GM23338 (cell line): ENCODE data around the gene TRAPPC14. TPM values are rescaled to one million over a fixed set of nuclear protein-coding genes. Genes with fewer than 3 reads are reported as not detected.

Experiments used
- ATAC-seq: fragments of 200-7000 bp; cut with Tn5 transposase; 3 replicates; pipeline ENCODE4 v1.9.1; 2020
- DNase-seq: peaks from one replicate; pipeline ENCODE4 v3.0.0-alpha.2; 2015; ENCODE audit warnings: low spot score
- H2AFZ ChIP-seq: fragments of 200-600 bp; sonication (generic); 2 replicates; pipeline ENCODE4 v1.8.0; 2016; ENCODE audit warnings: antibody characterized with exemption, mild to moderate bottlenecking, moderate library complexity
- H3F3A ChIP-seq: fragments of 200-600 bp; sonication (generic); replicated peaks from 2 replicates; pipeline ENCODE4 v1.8.0; 2017; ENCODE audit warnings: antibody characterized with exemption, mixed run types, low read depth
- H3K27ac ChIP-seq: fragments of 200-600 bp; sonication (generic); 2 replicates; pipeline ENCODE4 v1.6.1; 2016; ENCODE audit warnings: low read depth
- H3K27me3 ChIP-seq: fragments of 200-600 bp; sonication (generic); 2 replicates; pipeline ENCODE4 v1.8.0; 2016; ENCODE audit warnings: mild to moderate bottlenecking, mixed run types, moderate library complexity; ENCODE audit not compliant: insufficient read depth
- H3K36me3 ChIP-seq: fragments of 200-600 bp; sonication (generic); 2 replicates; pipeline ENCODE4 v1.8.0; 2016; ENCODE audit warnings: mild to moderate bottlenecking; ENCODE audit not compliant: insufficient read depth
- H3K4me1 ChIP-seq: fragments of 200-600 bp; sonication (generic); 2 replicates; pipeline ENCODE4 v1.8.0; 2016; ENCODE audit warnings: mild to moderate bottlenecking, moderate library complexity; ENCODE audit not compliant: insufficient read depth
- H3K4me2 ChIP-seq: fragments of 200-600 bp; sonication (generic); 2 replicates; pipeline ENCODE4 v1.7.1; 2017; ENCODE audit warnings: mixed run types
- H3K4me3 ChIP-seq: fragments of 200-600 bp; sonication (generic); 2 replicates; pipeline ENCODE4 v1.6.1; 2016; ENCODE audit warnings: mixed run types
- H3K79me2 ChIP-seq: fragments of 200-600 bp; sonication (generic); replicated peaks from 2 replicates; pipeline ENCODE4 v1.8.0; 2017; ENCODE audit warnings: mild to moderate bottlenecking; ENCODE audit not compliant: insufficient read depth
- H3K9me2 ChIP-seq: fragments of 200-600 bp; sonication (generic); 2 replicates; pipeline ENCODE4 v1.8.0; 2017; ENCODE audit not compliant: insufficient read depth
- H4K20me1 ChIP-seq: fragments of 200-600 bp; sonication (generic); replicated peaks from 2 replicates; pipeline ENCODE4 v1.8.0; 2017; ENCODE audit warnings: mild to moderate bottlenecking; ENCODE audit not compliant: insufficient read depth
- H3K27ac Mint-ChIP-seq: 2 replicates; pipeline ENCODE4 v1.8.0; 2020; ENCODE audit warnings: inconsistent platforms, mild to moderate bottlenecking, moderate library complexity, mixed read lengths
- H3K27me3 Mint-ChIP-seq: 3 replicates; pipeline ENCODE4 v1.8.0; 2022; ENCODE audit warnings: low read depth, mild to moderate bottlenecking, moderate library complexity, mixed read lengths, inconsistent platforms; ENCODE audit not compliant: insufficient read depth, poor library complexity
- H3K36me3 Mint-ChIP-seq: 3 replicates; pipeline ENCODE4 v1.8.0; 2021; ENCODE audit warnings: low read depth, mild to moderate bottlenecking, inconsistent platforms, moderate library complexity, mixed read lengths
- H3K4me1 Mint-ChIP-seq: 3 replicates; pipeline ENCODE4 v1.8.0; 2020; ENCODE audit warnings: mild to moderate bottlenecking, inconsistent platforms, mixed read lengths
- H3K4me3 Mint-ChIP-seq: 3 replicates; pipeline ENCODE4 v1.8.0; 2021; ENCODE audit warnings: moderate library complexity, mild to moderate bottlenecking, inconsistent platforms, mixed read lengths
- H3K9me3 Mint-ChIP-seq: 3 replicates; pipeline ENCODE4 v1.8.0; 2020; ENCODE audit warnings: moderate library complexity, mild to moderate bottlenecking, inconsistent platforms, mixed read lengths
- CREB1 ChIP-seq: fragments of 250-450 bp; sonication (Bioruptor Pico); IDR thresholded peaks from 2 replicates; pipeline ENCODE4 v1.5.0; 2020; ENCODE audit warnings: low read depth, mild to moderate bottlenecking, moderate library complexity
- EZH2 ChIP-seq: fragments of 200-600 bp; sonication (generic); IDR thresholded peaks from one replicate; pipeline ENCODE4 v1.8.0; 2017; ENCODE audit warnings: antibody characterized with exemption, mild to moderate bottlenecking, low read depth; ENCODE audit not compliant: unreplicated experiment
- EZH2phosphoT487 ChIP-seq: fragments of 200-600 bp; sonication (generic); IDR thresholded peaks from one replicate; pipeline ENCODE4 v1.8.1; 2018; ENCODE audit warnings: antibody characterized with exemption; ENCODE audit not compliant: unreplicated experiment
- JUNB ChIP-seq: IDR thresholded peaks from one replicate; pipeline ENCODE4 v1.6.1; 2016; ENCODE audit warnings: antibody characterized with exemption; ENCODE audit not compliant: unreplicated experiment
- NANOG ChIP-seq: IDR thresholded peaks from 2 replicates; pipeline ENCODE4 v1.6.1; 2016; ENCODE audit warnings: antibody characterized with exemption, borderline replicate concordance
- POLR2AphosphoS5 ChIP-seq: IDR thresholded peaks from 2 replicates; pipeline ENCODE4 v1.6.1; 2016; ENCODE audit warnings: antibody characterized with exemption, low read depth
- STAT1 ChIP-seq: IDR thresholded peaks from one replicate; pipeline ENCODE4 v1.6.1; 2016; ENCODE audit warnings: antibody characterized with exemption; ENCODE audit not compliant: unreplicated experiment
- ZNF114 ChIP-seq: fragments of 250-450 bp; sonication (Bioruptor Pico); IDR thresholded peaks from 2 replicates; pipeline ENCODE4 v1.5.0; 2020; ENCODE audit warnings: mild to moderate bottlenecking, moderate library complexity
- ZNF331 ChIP-seq: fragments of 250-450 bp; sonication (Bioruptor Pico); IDR thresholded peaks from 2 replicates; pipeline ENCODE4 v1.5.0; 2020; ENCODE audit warnings: low read depth, mild to moderate bottlenecking, moderate library complexity
- polyA plus RNA-seq: library from polyadenylated mRNA; unstranded; fragments of >200 nt; fragmentation: Nextera tagmentation; extraction: Ambion mirVana; gene quantifications from 2 replicates; pipeline ENCODE4 v1.2.1, GENCODE V29; 2016
- total RNA-seq: library from RNA; depleted of rRNA; stranded (reverse); fragments of >200 nt; shearing (Covaris generic); gene quantifications from 2 replicates; pipeline ENCODE4 v1.2.3, GENCODE V29; 2014
- TF ChIP-seq, protein P1 (sequence below): IDR thresholded peaks from one replicate; pipeline ENCODE4 v1.6.1; 2018; ENCODE audit warnings: antibody characterized with exemption; ENCODE audit not compliant: unreplicated experiment
- TF ChIP-seq, protein P2 (sequence below): IDR thresholded peaks from 2 replicates; pipeline ENCODE4 v1.6.1; 2016; ENCODE audit warnings: antibody characterized with exemption
- TF ChIP-seq, protein P3 (sequence below): fragments of 250-450 bp; sonication (Bioruptor Pico); IDR thresholded peaks from 2 replicates; pipeline ENCODE4 v1.5.0; 2020; ENCODE audit warnings: mild to moderate bottlenecking, moderate library complexity
- TF ChIP-seq, protein P4 (sequence below), 2 experiments: fragments of 200-600 bp in 1 of 2; sonication (generic) in 1 of 2; conservative IDR thresholded peaks; 2 replicates each; pipeline versions ENCODE4 v1.5.1 to v1.6.1; 2016 to 2017; ENCODE audit warnings: antibody characterized with exemption in 2 of 2, low read depth in 2 of 2, mild to moderate bottlenecking in 2 of 2, moderate library complexity in 1 of 2

TRAPPC14 gene
- total and polyA plus RNA-seq, 2 experiments from 2014 or later = 9.3 to 15.7 TPM

DNA sequence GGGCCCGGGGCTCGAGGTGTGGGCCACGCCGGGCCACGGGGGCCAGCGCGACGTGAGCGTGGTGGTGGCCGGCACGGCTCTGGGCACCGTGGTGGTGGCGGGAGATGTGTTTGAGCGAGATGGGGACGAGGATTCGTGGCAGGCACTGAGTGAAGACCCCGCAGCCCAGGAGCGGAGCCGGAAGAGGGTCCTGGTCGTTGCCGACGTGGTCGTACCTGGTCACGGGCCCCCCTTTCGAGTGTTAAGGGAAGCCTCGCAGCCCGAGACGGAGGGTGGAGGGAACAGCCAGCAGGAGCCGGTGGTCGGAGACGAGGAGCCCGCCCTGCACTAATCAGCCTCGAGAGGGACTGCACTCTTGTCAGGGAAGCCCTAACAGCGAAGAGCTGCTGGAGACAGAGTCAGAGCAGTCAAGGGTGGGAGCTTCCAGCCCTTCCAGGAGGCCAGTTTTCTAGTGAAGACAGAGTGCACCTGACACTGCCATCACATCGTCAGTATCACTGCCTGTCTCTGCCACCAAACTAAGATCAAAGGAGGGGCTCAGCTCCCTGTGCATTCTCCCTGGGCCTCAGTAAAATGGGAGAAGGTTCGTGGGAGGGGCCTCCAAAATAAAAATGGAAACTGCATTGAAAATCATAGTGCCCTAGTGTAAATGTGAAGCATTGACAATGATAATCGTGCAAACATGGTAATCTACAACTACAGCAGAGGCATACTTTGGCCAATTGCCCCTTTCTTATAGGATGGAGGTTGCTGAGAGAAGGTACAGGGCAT lies 30.5 kb downstream of the TRAPPC14 start:
- Histone ChIP-seq H3K27me3 (peaks cover 21% of the 10 kb centered on the region), H3K36me3 (no peaks in the 10 kb centered on the region), H3K4me3 (peak overlapping the region; percentile 99), H2AFZ (peak overlapping the region; percentile 94), H3F3A (peaks cover 21% of the 10 kb centered on the region), H3K79me2 (peaks cover 5% of the 10 kb centered on the region), H3K4me1 (peaks cover 4% of the 10 kb centered on the region; the same call in 1 of the 2 replicates), H3K4me2 (peak overlapping the region; percentile 96), H3K9me2 (no peaks in the 10 kb centered on the region), H3K27ac (no peak overlapping the region), H4K20me1 (no peaks in the 10 kb centered on the region)
- Mint-ChIP-seq H3K4me3 (peak overlapping the region; percentile 77), H3K4me1 (peaks cover 11% of the 10 kb centered on the region), H3K9me3 (no peaks in the 10 kb centered on the region), H3K27me3 (peaks cover 21% of the 10 kb centered on the region), H3K27ac (no peak overlapping the region), H3K36me3 (peaks cover 6% of the 10 kb centered on the region; the same call in 1 of the 3 replicates)
- peak; percentile 33 for ATAC-seq
- TF ChIP-seq ZNF331 (CRISPR knock-in tag) (no peak), EZH2 (no peak), NANOG (no peak), STAT1 (no peak), ZNF114 (CRISPR knock-in tag) (no peak), POLR2AphosphoS5 (no peak), JUNB (no peak), EZH2phosphoT487 (no peak), CREB1 (CRISPR knock-in tag) (no peak)
- TF ChIP-seq, protein P1, sequence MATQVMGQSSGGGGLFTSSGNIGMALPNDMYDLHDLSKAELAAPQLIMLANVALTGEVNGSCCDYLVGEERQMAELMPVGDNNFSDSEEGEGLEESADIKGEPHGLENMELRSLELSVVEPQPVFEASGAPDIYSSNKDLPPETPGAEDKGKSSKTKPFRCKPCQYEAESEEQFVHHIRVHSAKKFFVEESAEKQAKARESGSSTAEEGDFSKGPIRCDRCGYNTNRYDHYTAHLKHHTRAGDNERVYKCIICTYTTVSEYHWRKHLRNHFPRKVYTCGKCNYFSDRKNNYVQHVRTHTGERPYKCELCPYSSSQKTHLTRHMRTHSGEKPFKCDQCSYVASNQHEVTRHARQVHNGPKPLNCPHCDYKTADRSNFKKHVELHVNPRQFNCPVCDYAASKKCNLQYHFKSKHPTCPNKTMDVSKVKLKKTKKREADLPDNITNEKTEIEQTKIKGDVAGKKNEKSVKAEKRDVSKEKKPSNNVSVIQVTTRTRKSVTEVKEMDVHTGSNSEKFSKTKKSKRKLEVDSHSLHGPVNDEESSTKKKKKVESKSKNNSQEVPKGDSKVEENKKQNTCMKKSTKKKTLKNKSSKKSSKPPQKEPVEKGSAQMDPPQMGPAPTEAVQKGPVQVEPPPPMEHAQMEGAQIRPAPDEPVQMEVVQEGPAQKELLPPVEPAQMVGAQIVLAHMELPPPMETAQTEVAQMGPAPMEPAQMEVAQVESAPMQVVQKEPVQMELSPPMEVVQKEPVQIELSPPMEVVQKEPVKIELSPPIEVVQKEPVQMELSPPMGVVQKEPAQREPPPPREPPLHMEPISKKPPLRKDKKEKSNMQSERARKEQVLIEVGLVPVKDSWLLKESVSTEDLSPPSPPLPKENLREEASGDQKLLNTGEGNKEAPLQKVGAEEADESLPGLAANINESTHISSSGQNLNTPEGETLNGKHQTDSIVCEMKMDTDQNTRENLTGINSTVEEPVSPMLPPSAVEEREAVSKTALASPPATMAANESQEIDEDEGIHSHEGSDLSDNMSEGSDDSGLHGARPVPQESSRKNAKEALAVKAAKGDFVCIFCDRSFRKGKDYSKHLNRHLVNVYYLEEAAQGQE = no peak
- TF ChIP-seq, protein P2, sequence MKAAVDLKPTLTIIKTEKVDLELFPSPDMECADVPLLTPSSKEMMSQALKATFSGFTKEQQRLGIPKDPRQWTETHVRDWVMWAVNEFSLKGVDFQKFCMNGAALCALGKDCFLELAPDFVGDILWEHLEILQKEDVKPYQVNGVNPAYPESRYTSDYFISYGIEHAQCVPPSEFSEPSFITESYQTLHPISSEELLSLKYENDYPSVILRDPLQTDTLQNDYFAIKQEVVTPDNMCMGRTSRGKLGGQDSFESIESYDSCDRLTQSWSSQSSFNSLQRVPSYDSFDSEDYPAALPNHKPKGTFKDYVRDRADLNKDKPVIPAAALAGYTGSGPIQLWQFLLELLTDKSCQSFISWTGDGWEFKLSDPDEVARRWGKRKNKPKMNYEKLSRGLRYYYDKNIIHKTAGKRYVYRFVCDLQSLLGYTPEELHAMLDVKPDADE = no peak
- TF ChIP-seq, protein P3, sequence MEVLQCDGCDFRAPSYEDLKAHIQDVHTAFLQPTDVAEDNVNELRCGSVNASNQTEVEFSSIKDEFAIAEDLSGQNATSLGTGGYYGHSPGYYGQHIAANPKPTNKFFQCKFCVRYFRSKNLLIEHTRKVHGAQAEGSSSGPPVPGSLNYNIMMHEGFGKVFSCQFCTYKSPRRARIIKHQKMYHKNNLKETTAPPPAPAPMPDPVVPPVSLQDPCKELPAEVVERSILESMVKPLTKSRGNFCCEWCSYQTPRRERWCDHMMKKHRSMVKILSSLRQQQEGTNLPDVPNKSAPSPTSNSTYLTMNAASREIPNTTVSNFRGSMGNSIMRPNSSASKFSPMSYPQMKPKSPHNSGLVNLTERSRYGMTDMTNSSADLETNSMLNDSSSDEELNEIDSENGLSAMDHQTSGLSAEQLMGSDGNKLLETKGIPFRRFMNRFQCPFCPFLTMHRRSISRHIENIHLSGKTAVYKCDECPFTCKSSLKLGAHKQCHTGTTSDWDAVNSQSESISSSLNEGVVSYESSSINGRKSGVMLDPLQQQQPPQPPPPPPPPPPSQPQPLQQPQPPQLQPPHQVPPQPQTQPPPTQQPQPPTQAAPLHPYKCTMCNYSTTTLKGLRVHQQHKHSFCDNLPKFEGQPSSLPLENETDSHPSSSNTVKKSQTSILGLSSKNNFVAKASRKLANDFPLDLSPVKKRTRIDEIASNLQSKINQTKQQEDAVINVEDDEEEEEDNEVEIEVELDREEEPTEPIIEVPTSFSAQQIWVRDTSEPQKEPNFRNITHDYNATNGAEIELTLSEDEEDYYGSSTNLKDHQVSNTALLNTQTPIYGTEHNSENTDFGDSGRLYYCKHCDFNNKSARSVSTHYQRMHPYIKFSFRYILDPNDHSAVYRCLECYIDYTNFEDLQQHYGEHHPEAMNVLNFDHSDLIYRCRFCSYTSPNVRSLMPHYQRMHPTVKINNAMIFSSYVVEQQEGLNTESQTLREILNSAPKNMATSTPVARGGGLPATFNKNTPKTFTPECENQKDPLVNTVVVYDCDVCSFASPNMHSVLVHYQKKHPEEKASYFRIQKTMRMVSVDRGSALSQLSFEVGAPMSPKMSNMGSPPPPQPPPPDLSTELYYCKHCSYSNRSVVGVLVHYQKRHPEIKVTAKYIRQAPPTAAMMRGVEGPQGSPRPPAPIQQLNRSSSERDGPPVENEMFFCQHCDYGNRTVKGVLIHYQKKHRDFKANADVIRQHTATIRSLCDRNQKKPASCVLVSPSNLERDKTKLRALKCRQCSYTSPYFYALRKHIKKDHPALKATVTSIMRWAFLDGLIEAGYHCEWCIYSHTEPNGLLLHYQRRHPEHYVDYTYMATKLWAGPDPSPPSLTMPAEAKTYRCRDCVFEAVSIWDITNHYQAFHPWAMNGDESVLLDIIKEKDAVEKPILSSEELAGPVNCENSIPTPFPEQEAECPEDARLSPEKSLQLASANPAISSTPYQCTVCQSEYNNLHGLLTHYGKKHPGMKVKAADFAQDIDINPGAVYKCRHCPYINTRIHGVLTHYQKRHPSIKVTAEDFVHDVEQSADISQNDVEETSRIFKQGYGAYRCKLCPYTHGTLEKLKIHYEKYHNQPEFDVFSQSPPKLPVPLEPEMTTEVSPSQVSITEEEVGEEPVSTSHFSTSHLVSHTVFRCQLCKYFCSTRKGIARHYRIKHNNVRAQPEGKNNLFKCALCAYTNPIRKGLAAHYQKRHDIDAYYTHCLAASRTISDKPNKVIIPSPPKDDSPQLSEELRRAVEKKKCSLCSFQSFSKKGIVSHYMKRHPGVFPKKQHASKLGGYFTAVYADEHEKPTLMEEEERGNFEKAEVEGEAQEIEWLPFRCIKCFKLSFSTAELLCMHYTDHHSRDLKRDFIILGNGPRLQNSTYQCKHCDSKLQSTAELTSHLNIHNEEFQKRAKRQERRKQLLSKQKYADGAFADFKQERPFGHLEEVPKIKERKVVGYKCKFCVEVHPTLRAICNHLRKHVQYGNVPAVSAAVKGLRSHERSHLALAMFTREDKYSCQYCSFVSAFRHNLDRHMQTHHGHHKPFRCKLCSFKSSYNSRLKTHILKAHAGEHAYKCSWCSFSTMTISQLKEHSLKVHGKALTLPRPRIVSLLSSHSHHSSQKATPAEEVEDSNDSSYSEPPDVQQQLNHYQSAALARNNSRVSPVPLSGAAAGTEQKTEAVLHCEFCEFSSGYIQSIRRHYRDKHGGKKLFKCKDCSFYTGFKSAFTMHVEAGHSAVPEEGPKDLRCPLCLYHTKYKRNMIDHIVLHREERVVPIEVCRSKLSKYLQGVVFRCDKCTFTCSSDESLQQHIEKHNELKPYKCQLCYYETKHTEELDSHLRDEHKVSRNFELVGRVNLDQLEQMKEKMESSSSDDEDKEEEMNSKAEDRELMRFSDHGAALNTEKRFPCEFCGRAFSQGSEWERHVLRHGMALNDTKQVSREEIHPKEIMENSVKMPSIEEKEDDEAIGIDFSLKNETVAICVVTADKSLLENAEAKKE (CRISPR knock-in tag) = no peak
- TF ChIP-seq, protein P4, sequence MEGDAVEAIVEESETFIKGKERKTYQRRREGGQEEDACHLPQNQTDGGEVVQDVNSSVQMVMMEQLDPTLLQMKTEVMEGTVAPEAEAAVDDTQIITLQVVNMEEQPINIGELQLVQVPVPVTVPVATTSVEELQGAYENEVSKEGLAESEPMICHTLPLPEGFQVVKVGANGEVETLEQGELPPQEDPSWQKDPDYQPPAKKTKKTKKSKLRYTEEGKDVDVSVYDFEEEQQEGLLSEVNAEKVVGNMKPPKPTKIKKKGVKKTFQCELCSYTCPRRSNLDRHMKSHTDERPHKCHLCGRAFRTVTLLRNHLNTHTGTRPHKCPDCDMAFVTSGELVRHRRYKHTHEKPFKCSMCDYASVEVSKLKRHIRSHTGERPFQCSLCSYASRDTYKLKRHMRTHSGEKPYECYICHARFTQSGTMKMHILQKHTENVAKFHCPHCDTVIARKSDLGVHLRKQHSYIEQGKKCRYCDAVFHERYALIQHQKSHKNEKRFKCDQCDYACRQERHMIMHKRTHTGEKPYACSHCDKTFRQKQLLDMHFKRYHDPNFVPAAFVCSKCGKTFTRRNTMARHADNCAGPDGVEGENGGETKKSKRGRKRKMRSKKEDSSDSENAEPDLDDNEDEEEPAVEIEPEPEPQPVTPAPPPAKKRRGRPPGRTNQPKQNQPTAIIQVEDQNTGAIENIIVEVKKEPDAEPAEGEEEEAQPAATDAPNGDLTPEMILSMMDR (conservative IDR thresholded peaks at IDR 0.05; ENCODE audit: low read depth in 2 of 2) = no peak
- peak; percentile 58 for DNase-seq
